ENCODE data around the gene MYZAP.

Gene MYZAP

GRCh38 chr15:57665939-57666338 lies 74.2 kb downstream of the MYZAP start:
- no peak for DNase-seq

- DNase-seq: peak; percentile 63
Measured at GRCh38 chr15:57667171-57667849, 75.6 kb downstream of the MYZAP start.

GRCh38 chr15:57668016-57668415 lies 76.3 kb downstream of the MYZAP start:
- no peak for DNase-seq

GRCh38 chr15:57671636-57672035 lies 79.9 kb downstream of the MYZAP start:
- no peak for DNase-seq

GRCh38 chr15:57675481-57676181 lies 83.9 kb downstream of the MYZAP start:
- no peak for DNase-seq

- peak; percentile 34 for DNase-seq
Measured at GRCh38 chr15:57676585-57676984, 84.9 kb downstream of the MYZAP start.

- DNase-seq: no peak
Measured at GRCh38 chr15:57677204-57677603, 85.5 kb downstream of the MYZAP start.

- no peak for DNase-seq
Measured at GRCh38 chr15:57680021-57680420, 88.3 kb downstream of the MYZAP start.

GRCh38 chr15:57681011-57681410 lies 89.3 kb downstream of the MYZAP start:
- no peak for DNase-seq

- DNase-seq: no peak
Measured at GRCh38 chr15:57683481-57683880, 91.8 kb downstream of the MYZAP start.

- DNase-seq: no peak
Measured at GRCh38 chr15:57684491-57685151, 92.9 kb downstream of the MYZAP start.

GRCh38 chr15:57685306-57686095 lies 93.8 kb downstream of the MYZAP start:
- DNase-seq: no peak

GRCh38 chr15:57686657-57687056 lies 95.0 kb downstream of the MYZAP start:
- no peak for DNase-seq

- DNase-seq: no peak
Measured at GRCh38 chr15:57690341-57690966, 98.8 kb downstream of the MYZAP start.

GRCh38 chr15:57691082-57691481 lies 99.4 kb downstream of the MYZAP start:
- DNase-seq: no peak

- no peak for DNase-seq
Measured at GRCh38 chr15:57692709-57693108, 101.0 kb downstream of the MYZAP start.

GRCh38 chr15:57694279-57694678 lies 102.6 kb downstream of the MYZAP start:
- no peak for DNase-seq

GRCh38 chr15:57696146-57696545 lies 104.4 kb downstream of the MYZAP start:
- DNase-seq: no peak

- DNase-seq: no peak
Measured at GRCh38 chr15:57697588-57697987, 105.9 kb downstream of the MYZAP start.

- no peak for DNase-seq
Measured at GRCh38 chr15:57698243-57698642, 106.5 kb downstream of the MYZAP start.

- no peak for DNase-seq
Measured at GRCh38 chr15:57698991-57699390, 107.3 kb downstream of the MYZAP start.

GRCh38 chr15:57703387-57703786 lies 111.7 kb downstream of the MYZAP start:
- DNase-seq: no peak

GRCh38 chr15:57704441-57704840 lies 112.7 kb downstream of the MYZAP start:
- DNase-seq: no peak

All from left hindlimb (tissue), 1 donor.